HEK293 (cell line): ENCODE data around the gene KIAA0753.

Experiments used
- CTCF ChIA-PET: fragments of 350-600 bp; formaldehyde crosslinking; extraction: SDS; loops from one replicate; lab custom pipeline; 2021; ENCODE audit warnings: antibody characterized with exemption; lab: Yijun Ruan, JAX
- POLR2A ChIA-PET: fragments of 300-600 bp; formaldehyde crosslinking; extraction: SDS; loops from one replicate; lab custom pipeline; 2020; ENCODE audit warnings: antibody characterized with exemption, inconsistent platforms; lab: Yijun Ruan, JAX
- H3K27ac ChIP-seq: fragments of 200-500 bp; sonication (Bioruptor generic); 2 replicates; pipeline ENCODE4 v1.5.1; 2014; ENCODE audit warnings: low read depth, low read length, control low read depth, inconsistent platforms; ENCODE audit errors: extremely low read depth
- H3K36me3 ChIP-seq, 2 experiments: fragments of 200-500 bp in 1 of 2; sonication (Bioruptor generic) in 1 of 2; 1 replicate in 1 of 2; 2 replicates in 1 of 2; pipeline ENCODE4 v1.5.1; 2014 to 2017; ENCODE audit warnings: inconsistent platforms in 2 of 2, low read length in 2 of 2; ENCODE audit not compliant: control insufficient read depth in 2 of 2, insufficient read depth in 1 of 2
- H3K4me1 ChIP-seq: fragments of 200-500 bp; sonication (Bioruptor generic); 2 replicates; pipeline ENCODE4 v1.5.1; 2014; ENCODE audit warnings: mild to moderate bottlenecking, low read length, inconsistent platforms; ENCODE audit not compliant: control insufficient read depth, insufficient read depth
- H3K4me3 ChIP-seq: 2 replicates; pipeline ENCODE4 v1.5.1; 2011; ENCODE audit warnings: low read depth, mild to moderate bottlenecking, control low read depth, low read length, moderate library complexity
- H3K9me3 ChIP-seq: fragments of 200-500 bp; sonication (Bioruptor generic); 2 replicates; pipeline ENCODE4 v1.5.1; 2014; ENCODE audit warnings: low read depth, low read length, inconsistent platforms; ENCODE audit not compliant: control insufficient read depth, insufficient read depth
- BCL11B ChIP-seq: fragments of 450-650 bp; formaldehyde crosslinking; IDR thresholded peaks from 2 replicates; pipeline ENCODE4 v1.5.1; 2016; ENCODE audit warnings: low read depth, missing biosample characterization, missing genetic modification characterization
- KLF9 ChIP-seq: fragments of 450-650 bp; formaldehyde crosslinking; IDR thresholded peaks from 2 replicates; pipeline ENCODE4 v1.5.1; 2016; ENCODE audit warnings: missing biosample characterization, missing genetic modification characterization, low read depth
- ZNF16 ChIP-seq: fragments of 450-650 bp; formaldehyde crosslinking; IDR thresholded peaks from 2 replicates; pipeline ENCODE4 v1.5.1; 2016; ENCODE audit warnings: low read depth, missing biosample characterization, missing genetic modification characterization
- ZNF248 ChIP-seq: fragments of 450-650 bp; formaldehyde crosslinking; IDR thresholded peaks from 2 replicates; pipeline ENCODE4 v1.5.1; 2017; ENCODE audit warnings: missing biosample characterization, missing genetic modification characterization
- ZNF274 ChIP-seq, 2 experiments: fragments of 200-500 bp in 1 of 2; fragments of 450-650 bp in 1 of 2; sonication (Bioruptor generic) in 1 of 2; formaldehyde crosslinking in 1 of 2; IDR thresholded peaks; 2 replicates each; pipeline versions ENCODE4 v1.5.1 to v1.6.1; 2014 to 2016; ENCODE audit warnings: borderline replicate concordance in 1 of 2, inconsistent platforms in 1 of 2, low read length in 1 of 2, missing biosample characterization in 1 of 2, missing genetic modification characterization in 1 of 2
- ZNF335 ChIP-seq: fragments of 450-650 bp; formaldehyde crosslinking; conservative IDR thresholded peaks from 2 replicates; pipeline ENCODE4 v1.5.1; 2016; ENCODE audit warnings: missing biosample characterization, missing genetic modification characterization
- ZNF426 ChIP-seq: fragments of 450-650 bp; formaldehyde crosslinking; IDR thresholded peaks from 2 replicates; pipeline ENCODE4 v1.5.1; 2017; ENCODE audit warnings: missing biosample characterization, missing genetic modification characterization, mild to moderate bottlenecking, inconsistent platforms, moderate library complexity
- ZNF768 ChIP-seq: fragments of 450-650 bp; formaldehyde crosslinking; IDR thresholded peaks from 2 replicates; pipeline ENCODE4 v1.5.1; 2018; ENCODE audit warnings: missing biosample characterization, mild to moderate bottlenecking, missing genetic modification characterization
- ZNF777 ChIP-seq: fragments of 450-650 bp; formaldehyde crosslinking; IDR thresholded peaks from 2 replicates; pipeline ENCODE4 v1.5.1; 2017; ENCODE audit warnings: missing biosample characterization, missing genetic modification characterization, borderline replicate concordance
- TF ChIP-seq, protein P1 (sequence below): fragments of 450-650 bp; formaldehyde crosslinking; IDR thresholded peaks from 2 replicates; pipeline ENCODE4 v1.5.1; 2016; ENCODE audit warnings: missing biosample characterization, missing genetic modification characterization
- TF ChIP-seq, protein P2 (sequence below): fragments of 450-650 bp; formaldehyde crosslinking; IDR thresholded peaks from 2 replicates; pipeline ENCODE4 v1.5.1; 2016; ENCODE audit warnings: missing biosample characterization, missing genetic modification characterization
- TF ChIP-seq, protein P3 (sequence below): fragments of 450-650 bp; formaldehyde crosslinking; IDR thresholded peaks from 2 replicates; pipeline ENCODE4 v1.5.1; 2017; ENCODE audit warnings: missing biosample characterization, missing genetic modification characterization
- TF ChIP-seq, protein P4 (sequence below): sonication (generic); formaldehyde crosslinking; IDR thresholded peaks from 2 replicates; pipeline ENCODE4 v1.8.1; 2022; ENCODE audit warnings: mild to moderate bottlenecking, moderate library complexity, missing genetic modification reagents
- TF ChIP-seq, protein P5 (sequence below): fragments of 450-650 bp; formaldehyde crosslinking; IDR thresholded peaks from 2 replicates; pipeline ENCODE4 v1.5.1; 2016; ENCODE audit warnings: missing biosample characterization, missing genetic modification characterization

KIAA0753 gene

DNA sequence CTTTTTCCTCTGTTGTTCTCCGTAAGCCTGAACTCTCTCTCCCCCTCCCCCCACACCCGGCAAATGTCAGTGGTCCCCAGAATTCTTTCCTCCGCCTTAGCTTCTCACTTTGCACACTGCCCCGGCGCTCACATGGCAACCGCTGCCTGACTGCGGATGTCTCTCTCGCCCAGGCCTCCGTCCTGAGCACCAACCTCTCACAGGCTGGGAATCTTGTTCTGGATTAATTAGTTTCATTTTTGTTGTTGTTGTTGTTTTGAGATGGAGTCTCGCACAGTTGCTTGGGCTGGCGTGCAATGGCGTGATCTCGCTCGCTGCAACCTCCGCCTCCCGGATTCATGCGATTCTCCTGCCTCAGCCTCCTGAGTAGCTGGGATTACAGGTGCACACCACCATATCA, 27.7 kb upstream of the KIAA0753 start (continued):
- TF ChIP-seq ZNF274 (IDR thresholded peaks at IDR 0.05; ENCODE audit: low read length) (no peak), ZNF274 (tag by site-specific recombination; IDR thresholded peaks at IDR 0.05; ENCODE audit: borderline replicate concordance) (no peak), ZNF16 (no peak), ZNF426 (tag by site-specific recombination) (no peak), BCL11B (no peak)
- TF ChIP-seq, protein P1, sequence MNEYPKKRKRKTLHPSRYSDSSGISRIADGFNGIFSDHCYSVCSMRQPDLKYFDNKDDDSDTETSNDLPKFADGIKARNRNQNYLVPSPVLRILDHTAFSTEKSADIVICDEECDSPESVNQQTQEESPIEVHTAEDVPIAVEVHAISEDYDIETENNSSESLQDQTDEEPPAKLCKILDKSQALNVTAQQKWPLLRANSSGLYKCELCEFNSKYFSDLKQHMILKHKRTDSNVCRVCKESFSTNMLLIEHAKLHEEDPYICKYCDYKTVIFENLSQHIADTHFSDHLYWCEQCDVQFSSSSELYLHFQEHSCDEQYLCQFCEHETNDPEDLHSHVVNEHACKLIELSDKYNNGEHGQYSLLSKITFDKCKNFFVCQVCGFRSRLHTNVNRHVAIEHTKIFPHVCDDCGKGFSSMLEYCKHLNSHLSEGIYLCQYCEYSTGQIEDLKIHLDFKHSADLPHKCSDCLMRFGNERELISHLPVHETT (tag by site-specific recombination): no peak

DNA sequence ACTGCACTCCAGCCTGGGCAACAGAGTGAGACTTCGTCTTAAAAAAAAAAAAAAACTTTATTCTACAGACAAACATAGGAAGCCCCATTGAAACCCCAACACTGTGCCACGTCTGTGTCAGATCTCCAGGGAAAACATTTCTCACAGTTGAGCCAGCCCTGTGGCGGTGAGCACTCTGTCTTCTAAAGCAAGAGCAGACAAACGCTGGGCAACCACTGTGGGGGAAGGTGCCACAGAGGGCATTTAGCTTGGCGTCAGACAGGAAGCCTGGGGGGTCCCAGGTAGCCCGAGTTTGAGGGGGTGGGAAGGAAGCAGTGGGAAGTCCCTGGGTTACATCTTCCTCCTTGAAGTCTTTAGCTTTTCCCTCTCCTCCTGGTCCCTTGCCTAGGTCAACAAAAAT, 27.0 kb upstream of the KIAA0753 start:
- Histone ChIP-seq H3K4me3 (no peak overlapping the region), H3K27ac (no peak overlapping the region), H3K4me1 (no peaks in the 10 kb centered on the region), H3K36me3 (peaks cover 0 to 7% of the 10 kb centered on the region in 2 experiments; a peak in 2 of 3 replicates), H3K9me3 (no peaks in the 10 kb centered on the region)
- CTCF ChIA-PET: interaction anchor here (0.6 to 3.2 kb wide), 9 partner anchors 30 to 469 kb away, joined by 3 to 72 read pairs (median 6); no protein-coding TSS in a partner anchor
- POLR2A ChIA-PET: interaction anchor here (0.9 kb wide), 1 partner anchor 26 kb away, joined by 3 read pairs; no protein-coding TSS in a partner anchor
- TF ChIP-seq, protein P2, sequence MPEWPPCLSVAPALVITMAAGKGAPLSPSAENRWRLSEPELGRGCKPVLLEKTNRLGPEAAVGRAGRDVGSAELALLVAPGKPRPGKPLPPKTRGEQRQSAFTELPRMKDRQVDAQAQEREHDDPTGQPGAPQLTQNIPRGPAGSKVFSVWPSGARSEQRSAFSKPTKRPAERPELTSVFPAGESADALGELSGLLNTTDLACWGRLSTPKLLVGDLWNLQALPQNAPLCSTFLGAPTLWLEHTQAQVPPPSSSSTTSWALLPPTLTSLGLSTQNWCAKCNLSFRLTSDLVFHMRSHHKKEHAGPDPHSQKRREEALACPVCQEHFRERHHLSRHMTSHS (tag by site-specific recombination): no peak
- TF ChIP-seq KLF9 (tag by site-specific recombination) (no peak), ZNF777 (no peak), ZNF768 (tag by site-specific recombination) (no peak), ZNF335 (tag by site-specific recombination) (no peak), ZNF248 (tag by site-specific recombination) (no peak), ZNF426 (tag by site-specific recombination) (no peak)
- TF ChIP-seq, protein P3, sequence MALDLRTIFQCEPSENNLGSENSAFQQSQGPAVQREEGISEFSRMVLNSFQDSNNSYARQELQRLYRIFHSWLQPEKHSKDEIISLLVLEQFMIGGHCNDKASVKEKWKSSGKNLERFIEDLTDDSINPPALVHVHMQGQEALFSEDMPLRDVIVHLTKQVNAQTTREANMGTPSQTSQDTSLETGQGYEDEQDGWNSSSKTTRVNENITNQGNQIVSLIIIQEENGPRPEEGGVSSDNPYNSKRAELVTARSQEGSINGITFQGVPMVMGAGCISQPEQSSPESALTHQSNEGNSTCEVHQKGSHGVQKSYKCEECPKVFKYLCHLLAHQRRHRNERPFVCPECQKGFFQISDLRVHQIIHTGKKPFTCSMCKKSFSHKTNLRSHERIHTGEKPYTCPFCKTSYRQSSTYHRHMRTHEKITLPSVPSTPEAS (tag by site-specific recombination): no peak
- TF ChIP-seq, all 188 proteins: peak for 0

DNA sequence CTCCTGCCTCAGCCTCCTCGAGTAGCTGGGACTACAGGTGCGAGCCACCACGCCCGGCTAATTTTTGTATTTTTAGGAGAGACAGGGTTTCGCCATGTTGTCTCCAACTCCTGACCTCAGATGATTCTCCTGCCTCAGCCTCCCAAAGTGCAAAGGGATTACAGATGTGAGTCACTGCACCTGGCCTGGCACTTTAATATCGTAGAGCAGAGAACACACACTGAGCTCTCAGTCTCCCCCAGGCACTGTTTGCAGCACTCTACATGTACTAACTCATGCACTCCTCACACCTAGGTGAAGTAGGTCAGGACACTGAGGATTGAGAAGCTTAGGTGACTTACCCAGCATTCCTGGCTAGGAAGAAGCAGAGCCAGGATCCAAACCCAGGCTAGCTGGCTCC, 26.0 kb upstream of the KIAA0753 start:
- H3K4me1 ChIP-seq: no peaks in the 10 kb centered on the region
- POLR2A ChIA-PET: interaction anchor here (1.5 kb wide), 1 partner anchor 25 kb away, joined by 3 read pairs; no protein-coding TSS in a partner anchor
- H3K9me3 ChIP-seq: no peaks in the 10 kb centered on the region
- CTCF ChIA-PET: interaction anchor here (0.6 to 3.2 kb wide), 34 partner anchors 12 to 470 kb away, joined by 3 to 72 read pairs (median 5); partner anchors contain the start of gene SLC13A5
- H3K4me3 ChIP-seq: no peak overlapping the region
- TF ChIP-seq, protein P4, sequence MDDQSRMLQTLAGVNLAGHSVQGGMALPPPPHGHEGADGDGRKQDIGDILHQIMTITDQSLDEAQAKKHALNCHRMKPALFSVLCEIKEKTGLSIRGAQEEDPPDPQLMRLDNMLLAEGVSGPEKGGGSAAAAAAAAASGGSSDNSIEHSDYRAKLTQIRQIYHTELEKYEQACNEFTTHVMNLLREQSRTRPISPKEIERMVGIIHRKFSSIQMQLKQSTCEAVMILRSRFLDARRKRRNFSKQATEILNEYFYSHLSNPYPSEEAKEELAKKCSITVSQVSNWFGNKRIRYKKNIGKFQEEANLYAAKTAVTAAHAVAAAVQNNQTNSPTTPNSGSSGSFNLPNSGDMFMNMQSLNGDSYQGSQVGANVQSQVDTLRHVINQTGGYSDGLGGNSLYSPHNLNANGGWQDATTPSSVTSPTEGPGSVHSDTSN (CRISPR knock-in tag): 0 out of 2 replicates have a peak, but pooled peaks have one; percentile 1
- TF ChIP-seq, protein P5, sequence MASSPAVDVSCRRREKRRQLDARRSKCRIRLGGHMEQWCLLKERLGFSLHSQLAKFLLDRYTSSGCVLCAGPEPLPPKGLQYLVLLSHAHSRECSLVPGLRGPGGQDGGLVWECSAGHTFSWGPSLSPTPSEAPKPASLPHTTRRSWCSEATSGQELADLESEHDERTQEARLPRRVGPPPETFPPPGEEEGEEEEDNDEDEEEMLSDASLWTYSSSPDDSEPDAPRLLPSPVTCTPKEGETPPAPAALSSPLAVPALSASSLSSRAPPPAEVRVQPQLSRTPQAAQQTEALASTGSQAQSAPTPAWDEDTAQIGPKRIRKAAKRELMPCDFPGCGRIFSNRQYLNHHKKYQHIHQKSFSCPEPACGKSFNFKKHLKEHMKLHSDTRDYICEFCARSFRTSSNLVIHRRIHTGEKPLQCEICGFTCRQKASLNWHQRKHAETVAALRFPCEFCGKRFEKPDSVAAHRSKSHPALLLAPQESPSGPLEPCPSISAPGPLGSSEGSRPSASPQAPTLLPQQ (tag by site-specific recombination): no peak
- H3K36me3 ChIP-seq: peaks cover 0 to 7% of the 10 kb centered on the region in 2 experiments; a peak in 2 of 3 replicates
- H3K27ac ChIP-seq: no peak overlapping the region
